ENCODE measurements around the gene PIP5K1B.
"Not testable (repeated sequence)": the region's sequence is repeated elsewhere in the genome, so short reads cannot be mapped to it uniquely, and the experiment has no call there.

PIP5K1B gene

GRCh38 chr9:68983008-68983411 lies 278.0 kb downstream of the PIP5K1B start:
- no peak for DNase-seq (ENCODE audit: low spot score)
- H3K27ac ChIP-seq (replicated peaks; ENCODE audit: low read length) = no peak overlapping the region

GRCh38 chr9:68983522-68984424 lies 278.7 kb downstream of the PIP5K1B start:
- H3K4me1 ChIP-seq (ENCODE audit: control insufficient read depth in 2 of 2, insufficient read depth in 1 of 2, low read depth in 1 of 2, low read length in 2 of 2) = peaks cover 0 to 2% of the 10 kb centered on the region in 2 donors
- H3K79me1 ChIP-seq (ENCODE audit: low read depth, low read length) = no peaks in the 10 kb centered on the region
- H2BK12ac ChIP-seq (ENCODE audit: low read length) = no peak overlapping the region
- H3K14ac ChIP-seq (ENCODE audit: low read length) = no peak overlapping the region
- no peak overlapping the region for H3K4me2 ChIP-seq (ENCODE audit: insufficient read depth, low read length, poor library complexity, severe bottlenecking)
- 100% methylated on average over 1 of the region's 3 CpGs; no CpG with 5 or more reads in 1 of the 2 donors for WGBS, 2 donors (ENCODE audit: extremely low coverage in 2 of 2, insufficient read length in 2 of 2, insufficient replicate concordance in 1 of 2)
- H3K4ac ChIP-seq (ENCODE audit: low read length) = no peak overlapping the region
- no peak overlapping the region for H4K91ac ChIP-seq (ENCODE audit: low read depth, low read length, poor library complexity)
- no peak overlapping the region for H3K9ac ChIP-seq (ENCODE audit: low read depth, low read length, poor library complexity)
- H2AK5ac ChIP-seq (ENCODE audit: low read depth, low read length) = no peak overlapping the region
- H2BK5ac ChIP-seq (ENCODE audit: low read length) = no peak overlapping the region
- H3K36me3 ChIP-seq (replicated peaks in 1 of 2; ENCODE audit: control insufficient read depth in 2 of 2, insufficient read depth in 2 of 2, low read length in 2 of 2) = peaks cover 0 to 23% of the 10 kb centered on the region in 2 donors
- H2BK15ac ChIP-seq (ENCODE audit: low read length) = no peak overlapping the region
- H3K27ac ChIP-seq (replicated peaks; ENCODE audit: low read length) = no peak overlapping the region
- H2AFZ ChIP-seq (ENCODE audit: low read length) = no peak overlapping the region
- no peak overlapping the region for H3K18ac ChIP-seq (ENCODE audit: low read length)
- no peaks in the 10 kb centered on the region for H3K27me3 ChIP-seq (ENCODE audit: control insufficient read depth in 3 of 3, insufficient read depth in 3 of 3, low read depth in 1 of 3, low read length in 3 of 3)
- H3K23ac ChIP-seq (ENCODE audit: low read depth, low read length, poor library complexity) = no peak overlapping the region
- no peak overlapping the region for H4K8ac ChIP-seq (ENCODE audit: low read depth, low read length)
- H3K9me3 ChIP-seq (replicated peaks in 1 of 2; ENCODE audit: control insufficient read depth in 2 of 2, insufficient read depth in 1 of 2, low read depth in 1 of 2, low read length in 2 of 2) = no peaks in the 10 kb centered on the region
- H3K4me3 ChIP-seq (ENCODE audit: low read length in 2 of 2) = no peak overlapping the region
- no peak overlapping the region for H2BK120ac ChIP-seq (ENCODE audit: low read depth, low read length)
- DNase-seq (ENCODE audit: low spot score) = no peak

More at GRCh38 chr9:68983008-68983411, 278.0 kb downstream of the PIP5K1B start:
- Histone ChIP-seq H3K4me3 (ENCODE audit: low read length in 2 of 2) (no peak overlapping the region), H2AFZ (ENCODE audit: low read length) (no peak overlapping the region), H3K9ac (ENCODE audit: low read depth, low read length, poor library complexity) (no peak overlapping the region), H4K8ac (ENCODE audit: low read depth, low read length) (no peak overlapping the region), H3K4ac (ENCODE audit: low read length) (no peak overlapping the region), H3K18ac (ENCODE audit: low read length) (no peak overlapping the region), H3K4me1 (ENCODE audit: control insufficient read depth in 2 of 2, insufficient read depth in 1 of 2, low read depth in 1 of 2, low read length in 2 of 2) (peaks cover 0 to 2% of the 10 kb centered on the region in 2 donors), H4K91ac (ENCODE audit: low read depth, low read length, poor library complexity) (no peak overlapping the region), H3K23ac (ENCODE audit: low read depth, low read length, poor library complexity) (no peak overlapping the region), H2BK5ac (ENCODE audit: low read length) (no peak overlapping the region), H3K14ac (ENCODE audit: low read length) (no peak overlapping the region), H2AK5ac (ENCODE audit: low read depth, low read length) (no peak overlapping the region), H2BK12ac (ENCODE audit: low read length) (no peak overlapping the region), H3K9me3 (replicated peaks in 1 of 2; ENCODE audit: control insufficient read depth in 2 of 2, insufficient read depth in 1 of 2, low read depth in 1 of 2, low read length in 2 of 2) (no peaks in the 10 kb centered on the region), H2BK15ac (ENCODE audit: low read length) (no peak overlapping the region), H3K4me2 (ENCODE audit: insufficient read depth, low read length, poor library complexity, severe bottlenecking) (no peak overlapping the region), H3K36me3 (replicated peaks in 1 of 2; ENCODE audit: control insufficient read depth in 2 of 2, insufficient read depth in 2 of 2, low read length in 2 of 2) (peaks cover 0 to 23% of the 10 kb centered on the region in 2 donors), H3K79me1 (ENCODE audit: low read depth, low read length) (no peaks in the 10 kb centered on the region), H3K27me3 (ENCODE audit: control insufficient read depth in 3 of 3, insufficient read depth in 3 of 3, low read depth in 1 of 3, low read length in 3 of 3) (no peaks in the 10 kb centered on the region), H2BK120ac (ENCODE audit: low read depth, low read length) (no peak overlapping the region)

- not testable (repeated sequence) for H3K79me1 ChIP-seq (ENCODE audit: low read depth, low read length); H3K4me2 ChIP-seq (ENCODE audit: insufficient read depth, low read length, poor library complexity, severe bottlenecking); H2AK5ac ChIP-seq (ENCODE audit: low read depth, low read length); H3K18ac ChIP-seq (ENCODE audit: low read length); H3K9me3 ChIP-seq (replicated peaks in 1 of 2; ENCODE audit: control insufficient read depth in 2 of 2, insufficient read depth in 1 of 2, low read depth in 1 of 2, low read length in 2 of 2); H3K27me3 ChIP-seq (ENCODE audit: control insufficient read depth in 3 of 3, insufficient read depth in 3 of 3, low read depth in 1 of 3, low read length in 3 of 3); H3K4me1 ChIP-seq (ENCODE audit: control insufficient read depth in 2 of 2, insufficient read depth in 1 of 2, low read depth in 1 of 2, low read length in 2 of 2); H2BK120ac ChIP-seq (ENCODE audit: low read depth, low read length); H2BK15ac ChIP-seq (ENCODE audit: low read length); H3K9ac ChIP-seq (ENCODE audit: low read depth, low read length, poor library complexity); H2BK12ac ChIP-seq (ENCODE audit: low read length); H3K4me3 ChIP-seq (ENCODE audit: low read length in 2 of 2); H3K4ac ChIP-seq (ENCODE audit: low read length); H3K27ac ChIP-seq (replicated peaks; ENCODE audit: low read length); H4K91ac ChIP-seq (ENCODE audit: low read depth, low read length, poor library complexity); H4K8ac ChIP-seq (ENCODE audit: low read depth, low read length); H3K14ac ChIP-seq (ENCODE audit: low read length); H2AFZ ChIP-seq (ENCODE audit: low read length); DNase-seq (ENCODE audit: low spot score); H3K23ac ChIP-seq (ENCODE audit: low read depth, low read length, poor library complexity); H2BK5ac ChIP-seq (ENCODE audit: low read length)
- WGBS, 2 donors (ENCODE audit: extremely low coverage in 2 of 2, insufficient read length in 2 of 2, insufficient replicate concordance in 1 of 2) = no CpG with 5 or more reads among the region's 7 CpGs
- peaks cover 0 to 43% of the 10 kb centered on the region in 2 donors for H3K36me3 ChIP-seq (replicated peaks in 1 of 2; ENCODE audit: control insufficient read depth in 2 of 2, insufficient read depth in 2 of 2, low read length in 2 of 2)
These were observed 281.9 kb downstream of the PIP5K1B start for GRCh38 chr9:68986949-68987348.

GRCh38 chr9:68991457-68991856 lies 286.4 kb downstream of the PIP5K1B start:
- Histone ChIP-seq H2AFZ (ENCODE audit: low read length) (no peak overlapping the region), H2BK120ac (ENCODE audit: low read depth, low read length) (no peak overlapping the region), H2BK15ac (ENCODE audit: low read length) (no peak overlapping the region), H4K91ac (ENCODE audit: low read depth, low read length, poor library complexity) (no peak overlapping the region), H3K23ac (ENCODE audit: low read depth, low read length, poor library complexity) (no peak overlapping the region), H3K27ac (replicated peaks; ENCODE audit: low read length) (no peak overlapping the region), H3K27me3 (ENCODE audit: control insufficient read depth in 3 of 3, insufficient read depth in 3 of 3, low read depth in 1 of 3, low read length in 3 of 3) (no peaks in the 10 kb centered on the region), H3K79me1 (ENCODE audit: low read depth, low read length) (no peaks in the 10 kb centered on the region), H2AK5ac (ENCODE audit: low read depth, low read length) (no peak overlapping the region), H4K8ac (ENCODE audit: low read depth, low read length) (no peak overlapping the region), H3K18ac (ENCODE audit: low read length) (no peak overlapping the region), H2BK5ac (ENCODE audit: low read length) (no peak overlapping the region), H3K9me3 (replicated peaks in 1 of 2; ENCODE audit: control insufficient read depth in 2 of 2, insufficient read depth in 1 of 2, low read depth in 1 of 2, low read length in 2 of 2) (no peaks in the 10 kb centered on the region), H3K4me3 (ENCODE audit: low read length in 2 of 2) (no peak overlapping the region), H3K14ac (ENCODE audit: low read length) (no peak overlapping the region), H3K9ac (ENCODE audit: low read depth, low read length, poor library complexity) (no peak overlapping the region), H3K4me1 (ENCODE audit: control insufficient read depth in 2 of 2, insufficient read depth in 1 of 2, low read depth in 1 of 2, low read length in 2 of 2) (peaks cover 0 to 1% of the 10 kb centered on the region in 2 donors), H3K4me2 (ENCODE audit: insufficient read depth, low read length, poor library complexity, severe bottlenecking) (no peak overlapping the region), H3K36me3 (replicated peaks in 1 of 2; ENCODE audit: control insufficient read depth in 2 of 2, insufficient read depth in 2 of 2, low read length in 2 of 2) (peaks cover 0 to 54% of the 10 kb centered on the region in 2 donors), H2BK12ac (ENCODE audit: low read length) (no peak overlapping the region), H3K4ac (ENCODE audit: low read length) (no peak overlapping the region)
- no peak for DNase-seq (ENCODE audit: low spot score)
- no CpG with 5 or more reads among the region's 9 CpGs for WGBS, 2 donors (ENCODE audit: extremely low coverage in 2 of 2, insufficient read length in 2 of 2, insufficient replicate concordance in 1 of 2)
